Naive B cell (primary cell): Measurements from ENCODE around the gene MAEA. TPM values are rescaled to one million over a fixed set of nuclear protein-coding genes. Genes with fewer than 3 reads are reported as not detected.
A peak's percentile ranks its signal among the peaks of the same experiment; 100 is the strongest.

Experiments used
- ATAC-seq, 2 donors: fragments of 150-1000 bp; cut with Tn5 transposase; 2 replicates each; pipeline ENCODE4 v1.10.0; 2021; ENCODE audit warnings: low read depth in 2 of 2, mild to moderate bottlenecking in 2 of 2, moderate library complexity in 2 of 2
- DNase-seq: peaks from one replicate; pipeline ENCODE4 v3.0.0; 2022
- H3K27ac Mint-ChIP-seq, 6 donors: one replicate each; pipeline ENCODE4 v1.8.0; 2020 to 2022; ENCODE audit warnings: mild to moderate bottlenecking in 6 of 6, mixed read lengths in 6 of 6, moderate library complexity in 5 of 6, inconsistent platforms in 2 of 6
- H3K27me3 Mint-ChIP-seq, 3 donors: one replicate each; pipeline ENCODE4 v1.8.0; 2021 to 2022; ENCODE audit warnings: mixed read lengths in 3 of 3, mild to moderate bottlenecking in 1 of 3
- H3K36me3 Mint-ChIP-seq, 2 donors: one replicate each; pipeline ENCODE4 v1.8.0; 2020 to 2022; ENCODE audit warnings: mixed read lengths in 2 of 2, inconsistent platforms in 1 of 2, mild to moderate bottlenecking in 1 of 2
- H3K4me1 Mint-ChIP-seq, 3 donors: one replicate each; pipeline ENCODE4 v1.8.0; 2020 to 2022; ENCODE audit warnings: mixed read lengths in 3 of 3, inconsistent platforms in 1 of 3, mild to moderate bottlenecking in 1 of 3, moderate library complexity in 1 of 3
- H3K4me3 Mint-ChIP-seq, 8 donors: one replicate each; pipeline ENCODE4 v1.8.0; 2020 to 2022; ENCODE audit warnings: mild to moderate bottlenecking in 8 of 8, mixed read lengths in 8 of 8, moderate library complexity in 8 of 8, inconsistent platforms in 2 of 8
- H3K9me3 Mint-ChIP-seq, 7 donors: one replicate each; pipeline ENCODE4 v1.8.0; 2020 to 2022; ENCODE audit warnings: mixed read lengths in 7 of 7, mild to moderate bottlenecking in 5 of 7, inconsistent platforms in 2 of 7, moderate library complexity in 1 of 7
- polyA plus RNA-seq, 6 donors: library from polyadenylated mRNA; unstranded; fragments of 300-500 nt; fragmentation: Illumina TruSeq; gene quantifications; one replicate each; pipeline ENCODE4 v1.2.3, GENCODE V29; 2021; ENCODE audit warnings: low read depth in 6 of 6

The MAEA gene
- polyA plus RNA-seq, 6 donors from 2014 or later: 45.7 to 72.6 (median 57.1) TPM

GRCh38 chr4:1337376-1337831, 47.7 kb downstream of the MAEA start:
- ATAC-seq: no peak
- H3K27ac Mint-ChIP-seq: peak overlapping the region in 2 of 6 donors; percentile 73 to 80
- H3K36me3 Mint-ChIP-seq: peaks cover 14 to 20% of the 10 kb centered on the region in 2 donors
- H3K4me1 Mint-ChIP-seq: peaks cover 0 to 10% (median 4%) of the 10 kb centered on the region in 3 donors
- no peaks in the 10 kb centered on the region for H3K27me3 Mint-ChIP-seq
- no peak overlapping the region for H3K4me3 Mint-ChIP-seq
- no peaks in the 10 kb centered on the region for H3K9me3 Mint-ChIP-seq
- DNase-seq: no peak

- Mint-ChIP-seq H3K9me3 (no peaks in the 10 kb centered on the region), H3K27ac (peak overlapping the region in 1 of 6 donors; percentile 73), H3K36me3 (peaks cover 14 to 20% of the 10 kb centered on the region in 2 donors), H3K4me3 (no peak overlapping the region), H3K27me3 (no peaks in the 10 kb centered on the region), H3K4me1 (peaks cover 0 to 10% (median 0%) of the 10 kb centered on the region in 3 donors)
- ATAC-seq (no peak), DNase-seq (no peak)
Measured at GRCh38 chr4:1337951-1338751, 48.5 kb downstream of the MAEA start.

GRCh38 chr4:1338752-1339414, 49.2 kb downstream of the MAEA start:
- Mint-ChIP-seq H3K9me3 (no peaks in the 10 kb centered on the region), H3K27ac (no peak overlapping the region), H3K27me3 (no peaks in the 10 kb centered on the region), H3K36me3 (peaks cover 14 to 20% of the 10 kb centered on the region in 2 donors), H3K4me3 (no peak overlapping the region), H3K4me1 (peaks cover 0 to 10% (median 0%) of the 10 kb centered on the region in 3 donors)
- ATAC-seq (no peak), DNase-seq (no peak)

GRCh38 chr4:1339489-1339888, 49.8 kb downstream of the MAEA start:
- H3K4me3 Mint-ChIP-seq: no peak overlapping the region
- DNase-seq (no peak), ATAC-seq (no peak)
- H3K27me3 Mint-ChIP-seq: no peaks in the 10 kb centered on the region
- peaks cover 14 to 20% of the 10 kb centered on the region in 2 donors for H3K36me3 Mint-ChIP-seq
- no peaks in the 10 kb centered on the region for H3K9me3 Mint-ChIP-seq
- H3K27ac Mint-ChIP-seq: no peak overlapping the region
- H3K4me1 Mint-ChIP-seq: peaks cover 2 to 11% (median 2%) of the 10 kb centered on the region in 3 donors

GRCh38 chr4:1340181-1340747, 50.6 kb downstream of the MAEA start:
- ATAC-seq: no peak
- no peak for DNase-seq
- Mint-ChIP-seq H3K27me3 (no peaks in the 10 kb centered on the region), H3K9me3 (no peaks in the 10 kb centered on the region), H3K27ac (no peak overlapping the region), H3K4me1 (peaks cover 9 to 17% (median 10%) of the 10 kb centered on the region in 3 donors), H3K36me3 (peaks cover 14 to 20% of the 10 kb centered on the region in 2 donors), H3K4me3 (no peak overlapping the region)

GRCh38 chr4:1340861-1341260, 51.2 kb downstream of the MAEA start:
- Mint-ChIP-seq H3K36me3 (peaks cover 14 to 20% of the 10 kb centered on the region in 2 donors), H3K27ac (no peak overlapping the region), H3K27me3 (no peaks in the 10 kb centered on the region), H3K4me3 (no peak overlapping the region), H3K4me1 (peaks cover 14 to 21% (median 15%) of the 10 kb centered on the region in 3 donors), H3K9me3 (no peaks in the 10 kb centered on the region)
- DNase-seq (no peak), ATAC-seq (no peak)

- Mint-ChIP-seq H3K9me3 (no peaks in the 10 kb centered on the region), H3K36me3 (peaks cover 13 to 17% of the 10 kb centered on the region in 2 donors), H3K27ac (no peak overlapping the region), H3K4me3 (peak overlapping the region in 1 of 8 donors; percentile 24), H3K27me3 (no peaks in the 10 kb centered on the region), H3K4me1 (peaks cover 15 to 22% (median 17%) of the 10 kb centered on the region in 3 donors)
- no peak for DNase-seq
- ATAC-seq: no peak
Measured at GRCh38 chr4:1342003-1342402, 52.3 kb downstream of the MAEA start.

GRCh38 chr4:1344696-1345095, 55.0 kb downstream of the MAEA start:
- Mint-ChIP-seq H3K4me1 (peaks cover 26 to 33% (median 30%) of the 10 kb centered on the region in 3 donors), H3K27me3 (no peaks in the 10 kb centered on the region), H3K4me3 (peak overlapping the region; percentile 71 to 97 (median 88)), H3K9me3 (no peaks in the 10 kb centered on the region), H3K27ac (peak overlapping the region in 2 of 6 donors; percentile 86 to 94), H3K36me3 (no peaks in the 10 kb centered on the region)
- DNase-seq (no peak), ATAC-seq (no peak)

- H3K36me3 Mint-ChIP-seq: no peaks in the 10 kb centered on the region
- no peaks in the 10 kb centered on the region for H3K9me3 Mint-ChIP-seq
- H3K4me1 Mint-ChIP-seq: peaks cover 22 to 33% (median 30%) of the 10 kb centered on the region in 3 donors
- ATAC-seq: peak; percentile 26 to 27
- H3K27ac Mint-ChIP-seq: peak overlapping the region; percentile 81 to 98 (median 93)
- peak; percentile 30 for DNase-seq
- H3K27me3 Mint-ChIP-seq: no peaks in the 10 kb centered on the region
- peak overlapping the region; percentile 85 to 97 (median 95) for H3K4me3 Mint-ChIP-seq
Measured at GRCh38 chr4:1345903-1346780, 56.5 kb downstream of the MAEA start.

- Mint-ChIP-seq H3K27me3 (no peaks in the 10 kb centered on the region), H3K27ac (peak within 1 kb of the TSS; percentile 81 to 98 (median 96)), H3K9me3 (no peaks in the 10 kb centered on the region), H3K4me3 (peak within 1 kb of the TSS; percentile 85 to 97 (median 95)), H3K36me3 (no peaks in the 10 kb centered on the region), H3K4me1 (peaks cover 22 to 40% (median 36%) of the 10 kb centered on the region in 3 donors)
- ATAC-seq (peak; percentile 88 to 92), DNase-seq (peak; percentile 100)
Measured at GRCh38 chr4:1346781-1347409, 57.2 kb downstream of the MAEA start, which contains the start of gene UVSSA. TSS of gene UVSSA (plus strand) at chr4:1347208. CDS start at chr4:1348092, 884 bp downstream.

- Mint-ChIP-seq H3K27ac (peak overlapping the region; percentile 49 to 94 (median 89)), H3K4me1 (peaks cover 22 to 41% (median 37%) of the 10 kb centered on the region in 3 donors), H3K36me3 (no peaks in the 10 kb centered on the region), H3K9me3 (no peaks in the 10 kb centered on the region), H3K27me3 (no peaks in the 10 kb centered on the region), H3K4me3 (peak overlapping the region; percentile 83 to 95 (median 92))
- ATAC-seq (peak; percentile 17 to 18), DNase-seq (no peak)
Measured at GRCh38 chr4:1347410-1347864, 57.7 kb downstream of the MAEA start.

- Mint-ChIP-seq H3K27me3 (no peaks in the 10 kb centered on the region), H3K4me1 (peaks cover 22 to 41% (median 37%) of the 10 kb centered on the region in 3 donors), H3K27ac (peak overlapping the region in 5 of 6 donors; percentile 47 to 94 (median 81)), H3K4me3 (peak overlapping the region; percentile 83 to 95 (median 92)), H3K9me3 (no peaks in the 10 kb centered on the region), H3K36me3 (no peaks in the 10 kb centered on the region)
- ATAC-seq (no peak), DNase-seq (no peak)
Measured at GRCh38 chr4:1348014-1348513, 58.4 kb downstream of the MAEA start.
